GM19023 (cell line): ENCODE data around the gene FAM171A2.
A peak's percentile ranks its signal among the peaks of the same experiment; 100 is the strongest.

Experiments used
- ATAC-seq: cut with Tn5 transposase; IDR thresholded peaks from one replicate; pipeline ENCODE4 v1.9.1; 2021; ENCODE audit warnings: mild to moderate bottlenecking, moderate library complexity; ENCODE audit not compliant: unreplicated experiment

FAM171A2 gene

DNA sequence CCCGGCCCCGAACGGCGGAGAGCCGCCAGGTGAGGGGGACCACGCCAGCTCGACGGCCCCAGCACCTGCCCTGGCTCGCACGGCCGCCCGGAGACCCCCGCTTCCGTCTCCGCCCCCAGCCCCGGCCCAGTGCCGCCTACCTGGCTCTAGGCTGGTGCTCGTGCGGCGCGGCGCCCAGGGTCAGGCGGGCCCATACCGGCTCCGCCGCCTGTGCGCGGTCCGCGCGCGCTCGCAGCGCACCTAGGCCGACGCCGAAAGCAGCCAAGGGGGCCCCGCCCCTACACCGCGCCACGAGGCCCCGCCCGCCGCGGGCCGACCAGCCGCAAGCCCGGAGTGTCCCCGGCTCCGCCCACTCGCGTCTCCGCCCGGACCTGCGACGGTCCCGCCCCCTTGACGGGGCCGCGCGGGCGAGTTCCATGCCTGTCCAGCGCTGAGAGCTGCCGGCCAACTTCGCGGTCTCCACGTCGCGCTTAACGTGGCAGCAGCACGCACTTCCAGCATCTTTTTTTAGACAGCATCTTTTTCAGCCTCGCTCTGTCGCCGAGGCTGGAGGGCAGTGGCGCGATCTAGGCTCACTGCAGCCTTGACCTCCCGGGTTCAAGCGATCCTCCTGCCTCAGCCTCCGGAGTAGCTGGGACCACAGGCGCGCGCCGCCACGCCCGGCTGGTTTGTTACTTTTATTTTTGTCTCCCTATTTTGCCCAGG is 38.9 kb downstream of the FAM171A2 start, which contains the start of gene SLC25A39:
SLC25A39 (minus strand) TSS at position 253 of the 705 bp plus-strand sequence. CDS start 1,261 bp downstream, outside the sequence.
- ATAC-seq, result peak; percentile 65

DNA sequence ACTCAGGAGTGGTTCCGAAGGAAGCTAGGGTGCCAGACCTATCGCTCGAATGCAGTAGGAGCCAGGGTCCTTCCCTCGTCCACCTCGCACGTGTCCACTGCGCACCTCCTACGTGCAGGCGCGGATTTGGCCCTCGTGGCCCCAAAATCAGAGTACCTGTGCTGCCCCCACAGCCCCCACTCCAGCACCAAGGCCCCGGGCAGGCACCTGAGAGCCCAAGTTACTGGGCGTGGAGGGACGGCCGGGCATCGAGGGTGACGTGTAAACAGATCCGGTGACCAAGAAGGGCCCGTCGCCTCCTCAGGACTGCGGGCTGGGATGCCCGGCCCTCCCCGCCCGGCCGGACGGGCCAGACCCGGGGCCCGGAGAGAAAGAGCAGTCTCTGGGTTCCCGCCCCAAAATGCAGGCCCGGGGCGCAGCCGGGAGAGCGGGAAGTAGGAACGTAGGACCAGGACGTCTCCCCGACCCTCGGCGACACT is 39.5 kb downstream of the FAM171A2 start:
- ATAC-seq, result no peak

DNA sequence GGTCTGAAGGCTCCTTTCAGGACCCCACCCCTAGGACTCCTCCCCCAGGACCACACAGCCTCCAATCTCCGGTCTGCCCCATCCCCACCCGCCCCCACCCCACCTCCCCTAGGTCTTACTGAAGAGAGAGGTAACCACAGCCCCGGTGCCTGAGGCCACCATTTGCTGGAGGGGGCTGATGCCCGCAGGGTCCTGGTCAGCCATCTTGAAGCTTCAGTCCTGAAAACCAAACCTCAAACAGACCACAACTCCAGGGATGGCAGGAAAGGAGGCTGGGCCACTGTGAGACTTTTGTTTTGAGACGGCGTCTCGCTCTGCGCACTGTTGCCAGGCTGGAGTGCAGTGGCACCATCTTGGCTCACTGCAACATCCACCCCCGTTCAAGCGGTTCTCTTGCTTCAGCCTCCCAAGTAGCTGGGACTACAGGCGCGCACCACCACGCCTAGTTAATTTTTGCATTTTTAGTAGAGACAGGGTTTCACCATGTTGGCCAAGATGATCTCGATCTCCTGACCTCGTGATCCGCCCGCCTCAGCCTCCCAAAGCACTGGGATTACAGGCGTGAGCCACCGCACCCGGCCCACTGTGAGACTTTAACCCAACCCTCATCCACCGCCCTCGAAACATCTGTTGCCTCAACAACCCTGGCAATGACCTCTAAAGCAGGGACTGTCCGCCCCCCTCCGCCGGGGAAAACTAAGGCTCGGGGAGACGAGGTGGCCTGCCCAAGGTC is 40.1 kb downstream of the FAM171A2 start:
- ATAC-seq, result no peak

DNA sequence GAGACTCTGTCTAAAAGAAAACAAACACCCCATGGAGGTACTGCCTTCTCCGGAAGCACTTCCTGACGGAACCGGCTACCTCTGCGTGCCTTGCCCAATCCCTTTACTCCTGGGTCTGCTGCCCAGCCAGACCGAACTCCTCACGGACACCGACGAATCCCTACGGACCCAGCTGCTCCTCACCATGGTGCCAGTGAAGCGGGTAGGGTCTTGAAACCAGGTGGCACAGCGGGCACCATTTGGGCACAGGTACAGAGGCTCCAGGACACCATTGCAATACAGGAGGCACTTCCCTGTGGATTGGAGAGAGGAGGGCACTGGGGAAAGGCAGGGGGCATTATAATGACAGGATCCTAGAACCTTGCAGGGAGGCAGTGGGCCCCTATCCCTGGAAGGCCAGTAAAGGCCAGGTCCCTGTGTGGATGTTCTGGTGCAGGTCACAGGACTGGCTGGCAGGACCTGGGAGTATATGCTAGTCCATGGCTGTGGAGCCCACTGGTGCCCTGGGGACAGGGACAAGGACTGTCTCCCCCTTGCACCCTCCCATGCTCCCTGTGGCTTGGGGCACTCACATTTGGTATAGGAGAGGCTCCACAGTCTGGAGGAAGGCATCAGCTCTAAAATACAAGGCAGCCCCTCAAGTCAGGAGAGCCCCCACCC is 41.3 kb downstream of the FAM171A2 start:
- no peak for ATAC-seq

DNA sequence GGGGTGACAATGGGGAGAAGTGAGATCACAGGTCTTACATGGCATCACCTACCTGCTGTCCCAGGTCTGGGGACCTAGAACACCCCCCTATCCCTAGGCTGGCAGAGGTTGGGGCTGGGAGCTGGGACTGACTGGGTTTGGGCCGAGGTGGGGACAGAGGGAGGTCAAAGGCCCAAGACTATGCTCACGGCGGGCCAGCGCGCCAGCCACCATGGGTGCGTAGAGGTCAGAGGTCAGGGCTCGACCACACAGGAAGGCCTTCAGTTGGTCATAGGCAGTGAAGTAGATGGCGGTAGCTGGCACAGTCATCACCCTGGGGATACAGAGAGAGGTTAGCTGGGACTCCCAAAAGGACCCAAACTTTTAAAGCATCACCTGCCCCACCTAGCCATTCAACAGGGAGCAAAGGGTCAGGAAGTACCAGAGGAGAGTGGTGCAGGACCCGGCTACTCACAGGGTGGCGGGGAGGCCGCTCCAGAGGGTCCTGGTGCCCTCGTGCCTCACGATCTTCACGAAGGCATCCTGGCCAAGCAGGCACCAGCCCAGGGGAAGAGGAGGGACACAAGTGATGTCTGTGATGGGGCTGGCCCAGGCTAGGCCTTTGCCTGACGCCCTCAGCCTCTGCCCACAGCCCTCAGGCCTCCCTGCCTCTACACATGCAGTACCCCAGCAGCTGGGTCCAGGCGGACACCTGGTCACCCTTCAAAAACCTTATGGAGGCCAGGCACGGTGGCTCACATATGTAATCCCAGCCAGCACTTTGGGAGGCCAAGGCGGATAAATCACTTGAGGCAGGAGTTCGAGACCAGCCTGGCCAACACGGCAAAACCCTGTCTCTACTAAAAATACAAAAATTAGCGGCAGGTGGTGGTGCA is 42.2 kb downstream of the FAM171A2 start:
- ATAC-seq, result no peak

DNA sequence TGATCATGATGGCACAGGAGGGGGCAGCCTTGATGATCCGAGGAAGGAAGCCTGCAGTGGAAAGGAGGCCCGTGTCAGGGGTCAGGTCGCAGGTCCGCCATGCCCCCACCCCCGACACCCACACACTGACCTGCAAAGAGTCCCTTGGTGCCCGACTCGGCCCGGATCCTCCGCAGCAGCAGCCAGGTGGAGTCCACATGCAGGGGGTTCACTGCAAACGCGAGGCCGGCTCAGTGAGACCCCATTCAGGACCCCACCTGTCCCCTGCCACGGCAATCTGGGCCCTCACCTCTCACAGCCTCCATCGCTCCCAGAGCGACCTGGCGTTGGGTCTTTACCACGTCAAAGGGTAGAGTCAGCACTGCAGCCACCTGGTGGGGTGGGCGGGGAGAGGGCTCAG is 43.6 kb downstream of the FAM171A2 start:
- no peak for ATAC-seq

DNA sequence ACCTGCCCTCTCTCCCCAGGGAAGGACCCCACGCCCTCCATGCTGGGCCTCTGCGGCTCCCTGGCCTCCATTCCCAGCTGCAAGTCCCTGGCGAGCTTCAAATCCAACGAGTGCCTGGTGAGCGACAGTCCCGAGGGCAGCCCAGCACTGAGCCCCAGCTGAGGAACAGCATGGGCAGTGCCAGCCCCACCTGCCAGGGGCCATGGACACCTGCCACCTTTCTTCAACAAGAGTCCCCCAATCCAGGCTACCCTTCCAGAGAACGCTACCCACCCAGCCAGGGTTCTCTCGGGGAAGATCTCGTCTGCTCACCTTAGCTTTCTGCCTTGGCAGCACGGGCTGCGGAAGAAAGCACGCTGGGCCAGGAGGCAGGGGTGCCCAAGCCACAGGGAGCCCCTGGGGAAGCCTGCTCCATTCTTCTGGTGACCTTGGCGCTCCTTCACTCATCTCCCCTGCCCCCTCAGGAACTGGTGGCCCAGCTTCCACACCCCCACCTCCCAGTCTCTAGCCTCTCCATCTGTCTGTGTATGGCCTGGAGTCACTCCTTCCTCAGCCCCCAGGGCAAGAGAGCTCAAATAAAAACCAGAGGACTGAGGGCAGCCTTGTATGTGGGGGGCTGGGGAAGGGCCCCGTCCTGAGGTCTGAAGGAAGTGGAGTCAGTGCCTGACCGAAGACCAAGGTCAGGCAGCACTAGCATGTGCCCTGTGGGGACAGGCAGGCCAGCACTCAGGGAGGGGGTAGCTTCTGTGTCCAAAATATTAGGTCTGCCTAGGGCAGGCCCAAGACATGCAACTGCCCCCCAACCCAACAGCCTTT is 45.4 kb downstream of the FAM171A2 start:
- no peak for ATAC-seq

DNA sequence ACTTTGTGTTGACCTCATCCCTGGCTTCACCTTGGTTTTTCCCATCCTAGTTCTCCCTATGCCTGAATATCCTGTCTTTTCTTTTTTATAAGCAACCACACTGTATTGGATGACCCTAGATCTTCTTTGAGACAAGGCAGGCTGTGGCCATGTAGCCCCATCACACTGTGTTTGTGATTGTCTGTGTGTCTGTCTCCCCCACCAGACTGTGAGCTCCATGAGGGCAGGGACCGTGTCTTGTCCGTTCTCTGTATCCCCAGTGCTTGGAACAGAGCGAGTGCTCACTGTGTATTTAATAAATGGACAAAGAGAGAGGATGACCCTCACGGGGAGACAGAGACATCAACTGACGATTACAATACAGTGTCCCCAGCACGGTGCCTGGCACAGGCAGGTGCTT is 46.1 kb downstream of the FAM171A2 start:
- ATAC-seq, result no peak

DNA sequence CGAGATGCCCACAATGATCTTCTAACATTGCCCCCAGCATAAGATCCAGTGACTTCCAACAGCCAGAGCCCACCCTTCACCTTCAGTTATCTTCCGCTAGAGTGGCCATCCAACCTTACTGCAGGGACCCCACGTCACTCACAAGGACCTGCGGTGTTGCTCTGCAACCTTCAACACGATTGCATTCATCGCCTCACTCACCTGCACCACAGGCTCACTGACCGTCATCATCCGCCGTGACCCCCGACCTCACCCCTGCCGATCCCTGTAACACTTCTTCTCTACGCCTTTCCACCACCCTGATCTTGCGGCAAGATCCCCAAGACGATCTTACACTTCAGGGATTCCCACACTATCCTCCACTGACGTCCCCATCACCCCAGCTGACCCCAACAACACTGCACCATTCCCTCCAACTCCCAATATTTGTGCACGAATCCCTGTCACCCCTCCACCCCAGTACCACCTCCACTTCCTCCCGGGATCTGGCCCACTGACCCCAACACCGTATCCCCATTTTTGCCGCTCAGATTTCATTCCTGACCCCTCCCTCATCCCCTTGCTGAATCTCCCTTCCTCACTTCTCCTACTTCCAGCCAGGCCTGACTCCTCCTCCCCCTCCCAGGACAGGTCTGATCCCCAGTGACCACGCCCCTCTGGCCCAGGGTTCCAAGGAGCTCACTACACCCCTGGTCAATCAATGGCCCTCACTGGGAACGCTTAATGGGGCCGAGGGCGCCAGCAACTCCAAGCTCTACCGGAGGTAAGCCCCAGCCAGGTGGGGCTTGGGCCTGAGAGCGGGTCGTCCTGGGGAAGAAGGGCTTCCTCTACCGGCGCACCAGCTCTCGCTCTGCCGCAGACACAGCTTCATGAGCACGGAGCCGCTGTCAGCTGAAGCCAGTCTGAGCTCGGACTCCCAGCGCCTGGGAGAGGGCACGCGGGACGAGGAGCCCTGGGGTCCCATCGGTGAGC is 47.6 kb downstream of the FAM171A2 start:
- ATAC-seq, result no peak

DNA sequence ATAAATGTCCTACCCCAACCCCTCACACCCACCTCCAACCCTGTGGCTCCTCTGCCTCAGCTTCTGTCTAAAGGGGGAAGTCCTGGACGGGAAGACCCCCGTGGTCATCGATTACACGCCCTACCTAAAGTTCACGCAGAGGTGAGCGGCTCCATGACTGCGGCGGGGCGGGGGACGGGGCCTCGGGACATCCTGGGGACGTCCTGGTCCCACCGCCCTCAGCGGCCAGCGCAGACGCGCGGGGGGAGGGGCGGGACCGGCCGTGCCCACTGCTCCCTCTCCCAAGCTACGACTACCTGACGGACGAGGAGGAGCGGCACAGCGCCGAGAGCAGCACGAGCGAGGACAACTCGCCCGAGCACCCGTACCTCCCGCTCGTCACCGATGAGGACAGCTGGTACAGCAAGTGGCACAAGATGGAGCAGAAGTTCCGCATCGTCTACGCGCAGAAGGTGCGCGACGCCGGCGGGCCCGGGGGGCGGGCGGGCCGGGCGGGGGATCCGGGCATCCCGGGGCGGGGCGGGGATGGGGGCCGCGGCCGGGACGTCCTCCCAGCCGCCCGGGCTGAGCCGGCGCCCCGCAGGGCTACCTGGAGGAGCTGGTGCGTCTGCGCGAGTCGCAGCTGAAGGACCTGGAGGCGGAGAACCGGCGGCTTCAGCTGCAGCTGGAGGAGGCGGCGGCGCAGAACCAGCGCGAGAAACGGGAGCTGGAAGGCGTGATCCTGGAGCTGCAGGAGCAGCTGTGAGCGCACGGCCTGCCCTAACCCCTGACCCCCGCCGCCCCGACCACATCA is 48.6 kb downstream of the FAM171A2 start:
- no peak for ATAC-seq

DNA sequence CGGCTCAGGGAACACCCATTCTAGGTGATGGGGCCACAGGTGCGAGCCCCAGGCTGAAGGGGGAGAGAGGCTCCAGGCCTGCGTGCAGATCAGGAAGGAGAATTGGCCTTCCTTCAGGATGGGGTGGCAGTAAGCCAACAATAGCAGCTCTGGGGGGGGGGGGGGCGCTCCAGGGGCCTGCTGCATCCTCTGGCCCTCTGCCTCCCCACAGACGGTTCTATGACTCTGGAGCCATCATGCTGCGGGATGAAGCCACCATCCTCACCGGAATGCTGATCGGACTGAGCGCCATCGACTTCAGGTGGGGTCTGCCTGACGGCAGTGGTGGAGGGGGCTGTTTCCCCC is 49.2 kb downstream of the FAM171A2 start:
- no peak for ATAC-seq

DNA sequence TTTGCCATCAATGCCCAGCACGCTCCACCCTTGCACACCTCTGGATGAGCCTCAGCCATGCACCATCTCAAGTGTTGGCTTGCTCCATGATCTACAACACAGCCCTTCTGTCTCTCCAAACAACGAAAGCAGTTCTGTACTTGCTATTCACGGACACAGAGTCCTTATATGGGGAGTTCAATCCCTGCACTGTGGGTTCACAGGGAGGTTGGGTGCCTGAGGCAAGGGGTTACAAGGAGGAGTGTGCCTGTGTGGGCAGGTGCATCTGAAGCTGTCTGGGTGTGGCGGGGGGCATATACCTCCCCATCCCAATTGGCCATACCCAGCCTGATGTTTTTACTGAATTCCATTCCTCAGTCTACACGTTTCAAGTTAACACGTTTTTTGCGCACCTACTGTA is 49.6 kb downstream of the FAM171A2 start:
- ATAC-seq, result no peak

DNA sequence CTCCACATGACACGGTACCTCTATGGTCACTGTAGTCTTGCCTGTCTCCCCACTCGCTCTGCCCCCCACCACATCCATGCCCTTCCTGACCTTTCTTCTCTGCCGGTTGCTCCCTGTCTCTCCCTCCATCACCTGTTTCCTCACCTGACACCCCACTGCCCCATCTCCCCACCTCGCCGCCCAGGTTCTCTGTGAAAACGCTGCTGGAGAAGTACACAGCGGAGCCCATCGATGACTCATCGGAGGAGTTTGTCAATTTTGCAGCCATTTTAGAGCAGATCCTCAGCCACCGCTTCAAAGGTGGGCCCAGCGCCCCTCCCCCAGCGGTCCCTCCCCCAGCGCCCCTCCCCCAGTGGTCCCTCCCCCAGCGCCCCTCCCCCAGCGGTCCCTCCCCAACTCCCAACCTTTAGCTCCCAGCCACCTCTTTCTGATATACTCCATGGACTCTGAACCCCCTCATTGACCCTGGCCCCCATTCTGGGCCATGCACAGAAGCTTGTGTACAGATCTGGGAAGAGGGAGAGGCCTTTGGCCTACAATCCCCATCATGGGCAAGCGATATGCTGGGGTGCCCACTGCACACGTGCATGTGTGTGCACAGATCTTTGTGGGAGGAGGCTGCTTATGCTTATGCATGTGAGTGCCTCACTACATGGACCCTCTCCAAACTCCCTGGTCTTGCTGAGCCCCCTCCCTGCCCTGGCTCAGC is 51.1 kb downstream of the FAM171A2 start:
- ATAC-seq, result no peak

DNA sequence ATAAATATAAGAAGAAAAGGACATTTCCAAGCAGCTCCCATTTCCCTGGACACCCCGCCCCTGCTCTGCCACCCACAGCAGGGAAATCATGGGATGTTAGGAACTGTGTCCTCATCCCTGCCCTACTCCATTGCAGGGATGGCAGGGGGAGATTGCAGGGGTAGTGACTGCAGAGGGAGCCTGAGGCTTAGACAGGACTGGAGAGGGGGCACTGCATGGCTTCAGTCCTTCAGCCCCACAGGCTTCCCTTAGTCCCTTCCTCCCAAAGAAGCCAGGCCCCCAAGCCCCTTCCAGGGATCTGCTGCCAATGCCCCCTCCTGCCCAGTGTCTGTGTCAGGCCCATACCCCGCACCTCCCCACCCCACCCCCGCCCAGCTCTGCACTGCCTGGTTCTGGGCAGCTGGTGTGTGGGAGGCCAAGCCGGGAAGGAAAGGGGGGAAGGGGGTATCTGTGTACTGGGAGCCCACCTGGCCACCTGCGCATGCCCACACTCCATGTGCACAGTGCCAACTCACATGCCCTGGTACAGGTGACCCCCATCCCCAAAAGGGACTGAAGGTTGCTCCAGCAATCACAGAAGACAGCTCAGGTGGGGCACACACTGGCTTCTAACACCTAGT is 52.0 kb downstream of the FAM171A2 start:
- ATAC-seq, result no peak

DNA sequence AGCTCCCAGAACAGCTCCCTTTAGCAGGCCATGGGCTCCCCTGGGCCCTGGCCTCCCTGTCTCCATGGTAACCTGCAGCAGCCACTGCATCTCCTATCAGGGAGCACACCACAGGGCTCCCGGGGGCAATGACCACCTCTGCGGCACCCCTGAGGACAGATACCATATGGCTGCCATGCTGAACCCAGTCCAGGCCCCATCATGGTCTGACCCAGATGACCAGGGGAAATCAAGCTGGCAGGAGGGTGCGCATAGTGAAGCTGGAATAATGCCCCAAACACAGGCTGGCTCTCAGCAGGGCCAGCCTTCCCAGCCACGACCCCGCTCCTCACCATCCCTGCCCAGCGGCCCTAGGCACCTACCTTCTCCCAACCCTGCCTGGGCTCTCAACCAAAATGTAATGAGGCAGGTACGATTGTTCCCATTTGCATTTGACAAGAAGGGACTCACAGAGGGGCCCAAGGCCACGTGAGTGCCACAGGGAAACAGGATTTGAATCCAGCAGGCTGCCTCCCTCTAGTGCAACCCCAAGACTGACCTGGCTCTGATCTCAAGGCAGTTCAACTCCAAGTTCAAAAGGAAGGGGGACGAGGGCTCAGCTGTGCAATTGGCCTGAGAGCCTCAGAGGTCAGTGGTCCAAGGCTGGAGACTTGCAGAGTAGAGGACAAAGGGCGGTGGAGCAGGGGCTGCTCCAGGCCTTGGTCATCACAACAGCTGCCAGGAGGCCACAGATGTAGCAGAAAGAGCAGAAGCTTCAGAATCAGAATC is 52.9 kb downstream of the FAM171A2 start:
- no peak for ATAC-seq

DNA sequence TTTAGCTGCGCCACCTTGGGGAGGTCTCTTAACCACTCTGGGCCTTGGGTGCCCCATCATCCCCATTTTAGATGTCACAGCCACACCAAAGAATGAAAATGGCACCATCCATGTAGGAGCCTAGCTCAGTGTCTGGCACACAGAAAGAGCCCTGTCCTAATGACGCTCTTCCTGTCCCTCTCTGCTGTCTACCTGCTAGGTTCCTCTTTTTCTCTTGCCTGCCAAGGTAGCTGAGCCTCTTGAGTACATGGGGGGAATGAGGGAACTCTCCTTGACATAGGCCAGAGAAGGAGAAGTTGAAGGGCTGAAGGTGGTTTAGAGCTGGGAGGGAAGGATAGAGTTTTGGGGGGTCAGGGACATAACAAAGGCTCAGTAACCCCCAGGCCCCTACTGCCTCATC is 53.5 kb downstream of the FAM171A2 start:
- ATAC-seq, result no peak
